ENCODE measurements around the gene PCP4L1. TPM values are rescaled to one million over a fixed set of nuclear protein-coding genes. Genes with fewer than 3 reads are reported as not detected.
A peak's percentile ranks its signal among the peaks of the same experiment; 100 is the strongest.
"Not testable (repeated sequence)": the region's sequence is repeated elsewhere in the genome, so short reads cannot be mapped to it uniquely, and the experiment has no call there.

Gene PCP4L1
- total RNA-seq, 1 donor from 2014 or later: not detected

DNA sequence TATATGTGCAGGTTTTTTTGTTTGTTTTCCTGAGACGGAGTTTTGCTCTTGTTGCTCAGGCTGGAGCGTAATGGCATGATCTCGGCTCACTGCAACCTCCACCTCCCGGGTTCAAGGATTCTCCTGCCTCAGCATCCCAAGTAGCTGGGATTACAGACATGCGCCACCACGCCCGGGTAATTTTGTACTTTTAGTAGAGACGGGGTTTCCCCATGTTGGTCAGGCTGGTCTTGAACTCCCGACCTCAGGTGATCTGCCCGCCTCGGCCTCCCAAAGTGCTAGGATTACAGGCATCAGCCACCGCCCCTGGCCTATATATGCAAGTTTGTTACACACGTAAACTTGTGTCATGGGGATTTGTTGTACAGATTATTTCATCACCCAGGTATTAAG, 33.9 kb upstream of the PCP4L1 start:
- intact Hi-C loops (cut with micrococcal nuclease): loop anchor here (1.0 to 2.0 kb wide), 3 partner anchors 14 to 42 kb away; partner anchors contain the start of gene NDUFS2
- H3K9me3 Mint-ChIP-seq, H3K27me3 Mint-ChIP-seq, H3K4me3 Mint-ChIP-seq, H3K27ac Mint-ChIP-seq, DNase-seq: not testable (repeated sequence)
- Mint-ChIP-seq H3K4me1 (peaks cover 33% of the 10 kb centered on the region), H3K36me3 (ENCODE audit: low read depth) (peaks cover 16% of the 10 kb centered on the region)

DNA sequence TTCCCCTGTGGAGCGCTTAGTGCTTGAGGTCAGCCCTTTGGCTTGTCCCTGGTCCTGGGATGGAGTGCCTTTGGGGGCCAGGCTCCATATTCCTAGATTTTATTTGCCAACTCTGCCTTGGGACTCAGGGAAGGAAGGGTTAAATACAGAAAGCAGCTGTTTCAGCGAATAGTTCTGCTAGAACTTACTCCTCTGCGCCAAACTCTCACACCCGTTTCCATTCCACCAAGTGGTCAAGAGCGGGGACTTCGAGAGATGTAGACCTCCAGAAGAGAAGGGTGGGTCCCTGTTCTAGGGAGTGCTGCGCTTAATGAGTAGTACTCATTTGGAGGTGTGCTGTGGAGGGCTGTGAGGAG, 33.4 kb upstream of the PCP4L1 start:
- DNase-seq: no peak
- H3K27me3 Mint-ChIP-seq: no peaks in the 10 kb centered on the region
- peaks cover 31% of the 10 kb centered on the region for H3K4me1 Mint-ChIP-seq

DNA sequence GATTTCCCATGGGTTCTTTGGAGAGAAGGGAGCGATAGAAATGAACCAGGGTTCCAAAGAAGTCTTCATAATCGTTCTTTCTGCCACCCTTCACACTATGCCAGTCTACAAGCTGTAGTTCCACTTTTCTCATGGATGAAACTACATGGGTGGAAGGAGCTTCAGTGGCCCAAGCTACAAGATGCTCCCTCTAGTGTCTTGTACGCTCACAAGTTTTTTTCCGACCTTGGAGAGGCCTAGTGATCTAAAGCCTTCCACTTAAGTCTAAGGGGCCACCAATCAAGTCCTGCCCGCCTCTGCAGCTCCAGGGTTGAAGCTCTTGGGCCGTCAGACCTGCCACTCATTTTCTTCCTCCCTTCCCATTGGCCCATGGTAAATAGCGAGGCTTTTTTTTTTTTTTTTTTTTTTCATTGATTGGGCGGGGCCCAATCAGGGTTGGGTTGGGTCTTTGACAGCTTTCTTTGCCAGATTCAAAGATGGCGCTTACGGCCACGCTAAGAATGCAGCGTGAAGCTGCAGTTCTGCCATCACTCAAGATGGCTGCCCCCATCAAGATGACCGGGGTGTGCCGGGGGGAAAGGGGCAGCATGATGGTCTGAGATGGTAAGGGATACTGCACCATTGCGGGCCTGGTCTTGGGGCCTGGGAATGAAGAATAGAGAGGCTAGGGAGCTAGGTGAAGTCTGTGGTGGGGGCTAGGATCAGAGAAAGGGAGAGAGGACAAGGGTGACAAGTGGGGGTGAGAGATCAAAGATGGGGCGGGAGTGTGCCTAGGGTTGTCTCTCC, 32.8 kb upstream of the PCP4L1 start, which contains the start of gene TOMM40L:
Gene TOMM40L, plus strand, starts transcription at position 527 of the 786 bp plus-strand sequence. CDS start 430 bp downstream, outside the sequence.
- Mint-ChIP-seq H3K4me3 (peak within 1 kb of the TSS; percentile 99), H3K9me3 (no peaks in the 10 kb centered on the region), H3K27ac (peak within 1 kb of the TSS; percentile 99)

More for the DNA sequence above, 33.4 kb upstream of the PCP4L1 start:
- Mint-ChIP-seq H3K9me3 (no peaks in the 10 kb centered on the region), H3K36me3 (ENCODE audit: low read depth) (peaks cover 17% of the 10 kb centered on the region), H3K27ac (peak overlapping the region; percentile 99), H3K4me3 (peak overlapping the region; percentile 99)
- intact Hi-C loops (cut with micrococcal nuclease): loop anchor here (1.0 to 2.0 kb wide), 3 partner anchors 14 to 43 kb away; partner anchors contain the start of gene NDUFS2

DNA sequence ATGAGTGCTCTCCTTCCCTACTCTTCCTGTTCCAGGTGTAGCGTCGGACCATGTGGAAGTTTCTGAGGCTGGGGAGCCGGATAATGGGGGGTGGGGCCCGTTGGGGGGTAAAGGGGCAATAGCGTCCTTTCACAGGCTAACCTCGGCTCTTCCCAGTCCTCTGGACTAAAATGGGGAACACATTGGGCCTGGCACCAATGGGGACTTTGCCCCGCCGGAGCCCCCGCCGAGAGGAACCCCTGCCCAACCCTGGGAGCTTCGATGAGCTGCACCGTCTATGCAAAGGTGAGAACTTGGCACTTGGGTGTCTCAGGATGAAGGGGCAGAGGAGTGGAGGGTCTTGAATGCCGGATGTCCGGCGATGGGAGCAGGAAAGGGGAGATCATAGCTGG, 32.2 kb upstream of the PCP4L1 start:
- DNase-seq: peak; percentile 70
- H3K9me3 Mint-ChIP-seq: no peaks in the 10 kb centered on the region
- H3K4me3 Mint-ChIP-seq: peak overlapping the region; percentile 99
- peak overlapping the region; percentile 99 for H3K27ac Mint-ChIP-seq
- H3K27me3 Mint-ChIP-seq: no peaks in the 10 kb centered on the region
- peaks cover 18% of the 10 kb centered on the region for H3K36me3 Mint-ChIP-seq (ENCODE audit: low read depth)
- H3K4me1 Mint-ChIP-seq: peaks cover 29% of the 10 kb centered on the region
- intact Hi-C loops (cut with micrococcal nuclease): loop anchor here (2.0 kb wide), 1 partner anchor 88 kb away; the partner anchor contains the start of gene SDHC

More for the DNA sequence above, 32.8 kb upstream of the PCP4L1 start, which contains the start of gene TOMM40L:
- H3K4me1 Mint-ChIP-seq: peaks cover 31% of the 10 kb centered on the region
- peak; percentile 97 for DNase-seq
- no peaks in the 10 kb centered on the region for H3K27me3 Mint-ChIP-seq
- intact Hi-C loops (cut with micrococcal nuclease): loop anchor here (1.0 to 2.0 kb wide), 4 partner anchors 15 to 89 kb away; partner anchors contain the start of genes NDUFS2 and SDHC
- peaks cover 18% of the 10 kb centered on the region for H3K36me3 Mint-ChIP-seq (ENCODE audit: low read depth)

DNA sequence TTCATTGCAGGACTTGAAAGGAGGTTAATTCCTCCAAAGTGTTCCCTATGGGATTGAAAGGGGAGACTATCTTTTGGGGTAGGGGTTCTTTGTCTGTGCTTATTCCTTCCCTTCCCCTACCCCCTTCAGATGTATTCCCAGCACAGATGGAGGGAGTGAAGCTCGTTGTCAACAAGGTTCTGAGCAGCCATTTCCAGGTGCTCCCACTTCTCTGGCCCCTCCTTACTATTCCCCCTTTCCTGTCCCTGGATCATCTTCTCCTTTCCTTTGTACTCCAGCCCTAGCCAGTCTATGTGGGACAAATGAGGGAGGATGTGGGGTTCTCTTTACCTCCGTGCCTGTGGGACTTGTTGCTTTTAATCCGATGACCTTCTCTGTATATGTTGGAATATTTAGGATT, 31.8 kb upstream of the PCP4L1 start:
- Mint-ChIP-seq H3K9me3 (no peaks in the 10 kb centered on the region), H3K27me3 (no peaks in the 10 kb centered on the region), H3K27ac (peak overlapping the region; percentile 99), H3K4me3 (peak overlapping the region; percentile 99), H3K4me1 (peaks cover 29% of the 10 kb centered on the region), H3K36me3 (ENCODE audit: low read depth) (peaks cover 18% of the 10 kb centered on the region)
- DNase-seq: no peak
- intact Hi-C loops (cut with micrococcal nuclease): loop anchor here (1.0 to 2.0 kb wide), 3 partner anchors 65 to 156 kb away; partner anchors contain the start of gene SDHC

DNA sequence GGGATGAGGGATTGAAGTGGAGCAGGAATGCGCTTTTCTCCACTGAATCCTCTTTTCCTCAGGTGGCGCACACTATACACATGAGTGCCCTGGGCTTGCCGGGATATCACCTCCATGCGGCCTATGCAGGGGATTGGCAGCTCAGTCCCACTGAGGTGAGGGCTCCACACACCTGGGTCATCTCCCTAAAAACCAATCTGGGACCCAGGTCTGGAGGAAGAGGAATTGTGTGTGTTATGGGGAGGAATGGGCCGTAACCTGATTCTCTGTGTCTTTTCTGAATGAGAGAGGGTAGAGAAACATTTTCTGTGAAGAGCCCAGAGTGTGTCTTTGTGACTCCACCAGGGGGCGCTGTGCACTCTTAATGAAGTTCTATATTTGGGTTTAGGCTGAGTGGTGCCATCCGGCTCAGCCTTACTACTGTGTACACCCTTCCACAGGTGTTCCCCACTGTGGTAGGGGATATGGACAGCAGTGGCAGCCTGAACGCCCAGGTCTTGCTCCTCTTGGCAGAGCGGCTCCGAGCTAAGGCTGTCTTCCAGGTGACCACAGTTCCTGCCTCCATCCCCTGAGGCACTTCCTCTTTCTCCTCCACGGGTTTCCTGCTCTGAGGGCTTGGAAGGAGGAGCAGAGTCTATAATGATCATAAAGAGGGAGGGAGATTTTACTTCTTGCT, 31.2 kb upstream of the PCP4L1 start:
- no peaks in the 10 kb centered on the region for H3K27me3 Mint-ChIP-seq
- peak overlapping the region; percentile 99 for H3K4me3 Mint-ChIP-seq
- H3K9me3 Mint-ChIP-seq: no peaks in the 10 kb centered on the region
- DNase-seq: peak; percentile 96
- peaks cover 29% of the 10 kb centered on the region for H3K4me1 Mint-ChIP-seq
- intact Hi-C loops (cut with micrococcal nuclease): loop anchor here (1.0 to 2.0 kb wide), 3 partner anchors 64 to 155 kb away; partner anchors contain the start of gene SDHC
- H3K27ac Mint-ChIP-seq: peak overlapping the region; percentile 99
- peaks cover 18% of the 10 kb centered on the region for H3K36me3 Mint-ChIP-seq (ENCODE audit: low read depth)

- Mint-ChIP-seq H3K4me3 (peak overlapping the region; percentile 99), H3K9me3 (no peaks in the 10 kb centered on the region), H3K36me3 (ENCODE audit: low read depth) (peaks cover 18% of the 10 kb centered on the region), H3K27ac (peak overlapping the region; percentile 99), H3K27me3 (no peaks in the 10 kb centered on the region), H3K4me1 (peaks cover 29% of the 10 kb centered on the region)
- DNase-seq: peak; percentile 57
- intact Hi-C loops (cut with micrococcal nuclease): no loop called here
Observed at GRCh38 chr1:161228032-161228431, 30.5 kb upstream of the PCP4L1 start.

- Mint-ChIP-seq H3K36me3 (ENCODE audit: low read depth) (peaks cover 18% of the 10 kb centered on the region), H3K4me3 (no peak overlapping the region), H3K27me3 (no peaks in the 10 kb centered on the region), H3K9me3 (no peaks in the 10 kb centered on the region), H3K27ac (no peak overlapping the region), H3K4me1 (peaks cover 27% of the 10 kb centered on the region)
- intact Hi-C loops (cut with micrococcal nuclease): no loop called here
- peak; percentile 60 for DNase-seq
Observed at GRCh38 chr1:161229896-161230295, 28.6 kb upstream of the PCP4L1 start.

DNA sequence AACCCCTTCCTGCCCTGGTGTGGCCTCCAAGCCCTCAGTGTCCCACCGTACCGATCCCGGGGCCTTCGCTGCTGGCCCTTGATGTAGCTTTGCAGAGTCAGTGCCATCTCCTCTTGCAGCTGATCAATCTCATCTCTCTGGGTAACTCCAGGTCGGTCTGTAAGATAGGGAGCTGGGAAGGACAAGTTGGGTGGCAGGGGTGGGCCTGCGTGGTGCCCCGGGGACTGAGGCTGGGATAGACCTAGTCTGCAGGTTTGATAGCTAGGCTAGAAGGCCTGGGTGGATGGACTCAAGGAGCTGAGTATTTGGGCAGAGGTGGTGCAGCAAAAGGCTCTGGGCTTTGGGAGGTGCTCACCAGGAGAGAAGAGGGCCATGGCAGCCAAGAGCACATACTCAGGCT, 27.8 kb upstream of the PCP4L1 start:
- DNase-seq: no peak
- H3K27me3 Mint-ChIP-seq: no peaks in the 10 kb centered on the region
- peaks cover 21% of the 10 kb centered on the region for H3K4me1 Mint-ChIP-seq
- no peaks in the 10 kb centered on the region for H3K9me3 Mint-ChIP-seq
- H3K36me3 Mint-ChIP-seq (ENCODE audit: low read depth): peaks cover 18% of the 10 kb centered on the region
- H3K4me3 Mint-ChIP-seq: no peak overlapping the region
- intact Hi-C loops (cut with micrococcal nuclease): no loop called here
- no peak overlapping the region for H3K27ac Mint-ChIP-seq

GRCh38 chr1:161233102-161233501, 25.4 kb upstream of the PCP4L1 start:
- Mint-ChIP-seq H3K36me3 (ENCODE audit: low read depth) (peaks cover 12% of the 10 kb centered on the region), H3K4me1 (peaks cover 2% of the 10 kb centered on the region), H3K9me3 (no peaks in the 10 kb centered on the region), H3K27ac (no peak overlapping the region), H3K27me3 (peaks cover 1% of the 10 kb centered on the region), H3K4me3 (no peak overlapping the region)
- DNase-seq: no peak
- intact Hi-C loops (cut with micrococcal nuclease): no loop called here

- Mint-ChIP-seq H3K27me3 (peaks cover 13% of the 10 kb centered on the region), H3K9me3 (no peaks in the 10 kb centered on the region), H3K4me3 (no peak overlapping the region), H3K4me1 (no peaks in the 10 kb centered on the region), H3K27ac (peak overlapping the region; percentile 39), H3K36me3 (ENCODE audit: low read depth) (no peaks in the 10 kb centered on the region)
- DNase-seq: no peak
- intact Hi-C loops (cut with micrococcal nuclease): no loop called here
Observed at GRCh38 chr1:161235957-161236775, 22.4 kb upstream of the PCP4L1 start.

- no peaks in the 10 kb centered on the region for H3K9me3 Mint-ChIP-seq
- peaks cover 20% of the 10 kb centered on the region for H3K27me3 Mint-ChIP-seq
- intact Hi-C loops (cut with micrococcal nuclease): no loop called here
- H3K27ac Mint-ChIP-seq: no peak within 1 kb of the TSS
- no peak for DNase-seq
- no peaks in the 10 kb centered on the region for H3K36me3 Mint-ChIP-seq (ENCODE audit: low read depth)
- H3K4me1 Mint-ChIP-seq: no peaks in the 10 kb centered on the region
- H3K4me3 Mint-ChIP-seq: no peak within 1 kb of the TSS
Observed at GRCh38 chr1:161238039-161238473, 20.5 kb upstream of the PCP4L1 start, which contains the start of gene NR1I3. TSS of gene NR1I3 (minus strand) at chr1:161238203. CDS start at chr1:161236565, 1,638 bp downstream.

DNA sequence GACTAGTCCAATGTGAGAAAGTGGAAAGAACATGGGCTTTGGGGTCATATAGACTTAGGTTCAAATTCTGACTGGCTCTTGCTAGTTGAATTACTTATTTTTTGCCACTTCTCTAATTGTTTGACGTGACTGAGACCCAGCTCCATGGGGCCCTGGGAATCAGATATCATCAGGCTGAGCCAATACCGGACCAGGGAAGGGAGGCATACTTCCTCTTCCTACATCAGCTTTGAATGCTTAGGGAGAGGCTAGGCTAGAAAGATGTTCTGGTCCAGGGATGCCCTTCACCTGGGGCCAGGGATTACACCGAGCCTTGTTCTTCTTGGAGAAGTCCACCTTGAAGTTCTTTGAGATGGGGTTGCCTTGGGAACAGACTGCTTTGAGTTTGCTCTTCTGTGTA, 16.9 kb upstream of the PCP4L1 start:
- intact Hi-C loops (cut with micrococcal nuclease): no loop called here
- no peak for DNase-seq
- Mint-ChIP-seq H3K27me3 (peaks cover 20% of the 10 kb centered on the region), H3K4me3 (no peak overlapping the region), H3K4me1 (no peaks in the 10 kb centered on the region), H3K27ac (no peak overlapping the region), H3K36me3 (ENCODE audit: low read depth) (no peaks in the 10 kb centered on the region), H3K9me3 (no peaks in the 10 kb centered on the region)

Data from activated CD4-positive, alpha-beta T cell treated with anti-CD3 and anti-CD28 coated beads, Interleukin-2, amount 10 ng/mL, durations not matched to agents 24 days and 14 days (primary cell).